Measurements from ENCODE around the gene ADAM22. TPM values are rescaled to one million over a fixed set of nuclear protein-coding genes. Genes with fewer than 3 reads are reported as not detected.

ADAM22 gene
- total and polyA plus RNA-seq, 7 donors = 0.09 to 7.0 (median 0.42) TPM

- TF ChIP-seq, protein P1, sequence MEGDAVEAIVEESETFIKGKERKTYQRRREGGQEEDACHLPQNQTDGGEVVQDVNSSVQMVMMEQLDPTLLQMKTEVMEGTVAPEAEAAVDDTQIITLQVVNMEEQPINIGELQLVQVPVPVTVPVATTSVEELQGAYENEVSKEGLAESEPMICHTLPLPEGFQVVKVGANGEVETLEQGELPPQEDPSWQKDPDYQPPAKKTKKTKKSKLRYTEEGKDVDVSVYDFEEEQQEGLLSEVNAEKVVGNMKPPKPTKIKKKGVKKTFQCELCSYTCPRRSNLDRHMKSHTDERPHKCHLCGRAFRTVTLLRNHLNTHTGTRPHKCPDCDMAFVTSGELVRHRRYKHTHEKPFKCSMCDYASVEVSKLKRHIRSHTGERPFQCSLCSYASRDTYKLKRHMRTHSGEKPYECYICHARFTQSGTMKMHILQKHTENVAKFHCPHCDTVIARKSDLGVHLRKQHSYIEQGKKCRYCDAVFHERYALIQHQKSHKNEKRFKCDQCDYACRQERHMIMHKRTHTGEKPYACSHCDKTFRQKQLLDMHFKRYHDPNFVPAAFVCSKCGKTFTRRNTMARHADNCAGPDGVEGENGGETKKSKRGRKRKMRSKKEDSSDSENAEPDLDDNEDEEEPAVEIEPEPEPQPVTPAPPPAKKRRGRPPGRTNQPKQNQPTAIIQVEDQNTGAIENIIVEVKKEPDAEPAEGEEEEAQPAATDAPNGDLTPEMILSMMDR (IDR thresholded peaks at IDR 0.05) = no peak
- WGBS, 3 donors = 18 to 63% (median 35%) methylated on average over 1 of the region's 1 CpG
- Histone ChIP-seq H3K36me3 (ENCODE audit: insufficient read depth in 1 of 2, low read depth in 1 of 2) (peaks cover 0 to 50% of the 10 kb centered on the region in 2 donors), H3K9me3 (no peaks in the 10 kb centered on the region), H3K27me3 (ENCODE audit: insufficient read depth in 3 of 3, low read length in 2 of 3) (no peaks in the 10 kb centered on the region), H3K4me3 (peak overlapping the region; percentile 99), H3K4me1 (peaks cover 14% of the 10 kb centered on the region), H3K27ac (no peak overlapping the region)
- no peak for ATAC-seq
- intact Hi-C loops (cut with DNase I) = no loop called here
- DNase-seq = no peak
Measured at GRCh38 chr7:88217675-88218428, 283.8 kb downstream of the ADAM22 start.

- Histone ChIP-seq H3K4me1 (peaks cover 14% of the 10 kb centered on the region), H3K27me3 (ENCODE audit: insufficient read depth in 3 of 3, low read length in 2 of 3) (no peaks in the 10 kb centered on the region), H3K9me3 (no peaks in the 10 kb centered on the region), H3K4me3 (peak overlapping the region; percentile 99), H3K27ac (no peak overlapping the region), H3K36me3 (ENCODE audit: insufficient read depth in 1 of 2, low read depth in 1 of 2) (peaks cover 0 to 45% of the 10 kb centered on the region in 2 donors)
- intact Hi-C loops (cut with DNase I) = no loop called here
- ATAC-seq (no peak), DNase-seq (no peak)
- 55 to 63% (median 55%) methylated on average over 5 of the region's 5 CpGs for WGBS, 3 donors
- TF ChIP-seq, protein P1 (IDR thresholded peaks at IDR 0.05) = no peak
Measured at GRCh38 chr7:88218429-88218745, 284.3 kb downstream of the ADAM22 start.

GRCh38 chr7:88218836-88219605, 285.0 kb downstream of the ADAM22 start:
- H3K27me3 ChIP-seq (ENCODE audit: insufficient read depth in 3 of 3, low read length in 2 of 3) = no peaks in the 10 kb centered on the region
- peaks cover 14% of the 10 kb centered on the region for H3K4me1 ChIP-seq
- TF ChIP-seq, protein P1 (IDR thresholded peaks at IDR 0.05) = no peak
- ATAC-seq (peak; percentile 21 to 62 (median 35)), DNase-seq (peak; percentile 37 to 58)
- peaks cover 0 to 38% of the 10 kb centered on the region in 2 donors for H3K36me3 ChIP-seq (ENCODE audit: insufficient read depth in 1 of 2, low read depth in 1 of 2)
- H3K9me3 ChIP-seq = no peaks in the 10 kb centered on the region
- H3K27ac ChIP-seq = peak overlapping the region; percentile 76
- intact Hi-C loops (cut with DNase I) = no loop called here
- peak overlapping the region; percentile 99 for H3K4me3 ChIP-seq
- 4 to 7% (median 7%) methylated on average over 27 of the region's 27 CpGs for WGBS, 3 donors

DNA sequence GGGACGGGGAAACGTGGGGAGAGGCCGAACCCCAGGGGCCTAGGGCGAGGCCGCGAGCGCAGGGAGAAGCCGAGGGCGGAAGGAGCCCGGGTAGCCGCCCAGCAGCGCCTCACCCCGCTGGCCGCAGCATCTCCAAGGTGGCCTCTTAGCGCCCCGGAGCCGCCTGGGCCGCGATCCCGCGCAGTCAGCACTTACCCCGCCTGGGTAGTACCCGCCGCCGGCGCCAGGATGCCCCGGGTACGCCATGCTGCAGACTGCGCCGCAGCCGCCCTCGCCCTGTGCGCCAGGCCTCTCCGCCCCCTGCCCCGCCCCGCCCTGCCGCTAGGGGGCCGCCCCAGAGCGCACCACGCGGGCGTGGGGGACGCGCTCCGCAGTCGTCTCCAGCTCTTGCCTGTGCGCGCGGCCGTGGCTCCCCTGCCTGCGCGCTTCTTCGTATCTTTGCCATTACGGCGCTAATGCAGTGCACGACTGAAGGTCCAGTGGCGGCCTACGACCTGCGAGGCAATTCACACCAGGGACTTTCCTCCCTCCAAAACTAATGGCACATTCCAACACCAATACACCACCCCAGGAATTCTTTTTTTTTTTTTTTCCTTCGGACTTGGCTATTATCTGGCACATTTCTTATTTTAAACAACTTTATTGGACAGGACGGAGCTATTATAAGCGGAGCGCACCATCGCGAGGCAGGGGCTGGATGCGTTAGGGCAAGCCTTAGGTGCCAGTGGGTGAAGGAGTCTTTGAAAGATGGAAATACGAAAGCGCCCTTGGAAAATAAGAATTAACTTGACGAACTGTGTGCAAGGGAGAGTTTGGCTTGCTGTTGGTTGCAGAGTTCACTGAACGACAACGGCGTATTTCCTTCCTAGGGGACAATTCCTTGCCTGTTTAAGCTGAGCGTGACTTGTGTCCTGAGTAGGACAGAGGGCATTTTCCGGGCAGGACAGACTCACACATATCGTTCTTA, 286.0 kb downstream of the ADAM22 start, which contains the start of gene SRI:
TSS of gene SRI (minus strand) at position 258 of the 967 bp plus-strand sequence. CDS start at position 246, 12 bp downstream.
- WGBS, 3 donors = 0% methylated on average over 56 to 75 of the region's 75 CpGs
- peaks cover 0 to 28% of the 10 kb centered on the region in 2 donors for H3K36me3 ChIP-seq (ENCODE audit: insufficient read depth in 1 of 2, low read depth in 1 of 2)

More for the DNA sequence above, 286.0 kb downstream of the ADAM22 start, which contains the start of gene SRI:
- ATAC-seq (peak; percentile 99), DNase-seq (peak; percentile 89 to 93)
- peak within 1 kb of the TSS; percentile 99 for H3K4me3 ChIP-seq
- intact Hi-C loops (cut with DNase I) = no loop called here
- H3K27ac ChIP-seq = peak within 1 kb of the TSS; percentile 76
- H3K27me3 ChIP-seq (ENCODE audit: insufficient read depth in 3 of 3, low read length in 2 of 3) = no peaks in the 10 kb centered on the region
- H3K9me3 ChIP-seq = no peaks in the 10 kb centered on the region
- TF ChIP-seq, protein P1 (IDR thresholded peaks at IDR 0.05) = peak; percentile 94
- peaks cover 14% of the 10 kb centered on the region for H3K4me1 ChIP-seq

All from psoas muscle (tissue), 8 donors.